Measurements from ENCODE around the gene RESP18. TPM values are rescaled to one million over a fixed set of nuclear protein-coding genes. Genes with fewer than 3 reads are reported as not detected.

Gene RESP18
- polyA plus RNA-seq, 1 of the 3 experiments (the other 2 are of a cell fraction) = not detected

- Histone ChIP-seq H3K4me2 (no peak overlapping the region), H2AFZ (ENCODE audit: low read depth) (no peak overlapping the region), H4K20me1 (ENCODE audit: insufficient read depth) (no peaks in the 10 kb centered on the region), H3K27me3 (ENCODE audit: insufficient read depth) (no peaks in the 10 kb centered on the region), H3K4me3 (ENCODE audit: low read depth in 2 of 2, low read length in 1 of 2) (no peak overlapping the region), H3K9ac (no peak overlapping the region), H3F3A (replicated peaks; ENCODE audit: insufficient read depth) (peaks cover 2% of the 10 kb centered on the region), H3K9me2 (no peaks in the 10 kb centered on the region), H3K9me3 (no peaks in the 10 kb centered on the region), H3K36me3 (replicated peaks in 1 of 2; ENCODE audit: control insufficient read depth in 1 of 2, insufficient read depth in 2 of 2, low read length in 1 of 2) (peaks cover 44 to 54% of the 10 kb centered on the region in 2 experiments), H3K27ac (ENCODE audit: low read depth in 2 of 2, low read length in 1 of 2) (no peak overlapping the region), H3K79me2 (ENCODE audit: insufficient read depth) (peaks cover 6% of the 10 kb centered on the region), H3K4me1 (ENCODE audit: control insufficient read depth in 1 of 2, insufficient read depth in 2 of 2, low read depth in 1 of 2, low read length in 1 of 2) (peaks cover 2 to 3% of the 10 kb centered on the region in 2 experiments; a peak in 1 of 4 replicates)
- no peak for DNase-seq
- POLR2A ChIA-PET = no interaction called here
- WGBS (ENCODE audit: low lambda C conversion rate) = 95% methylated on average over 9 of the region's 9 CpGs
- CTCF ChIA-PET = interaction anchor here (1.5 kb wide), 1 partner anchor 73 kb away, joined by 4 read pairs; the partner anchor contains the start of gene PTPRN
- TF ChIP-seq ELF1 (IDR thresholded peaks at IDR 0.05) (no peak), POLR2AphosphoS5 (IDR thresholded peaks at IDR 0.05; ENCODE audit: low read depth, low read length) (no peak), EP300 (IDR thresholded peaks at IDR 0.05; ENCODE audit: borderline replicate concordance in 1 of 2, low read depth in 1 of 2, low read length in 1 of 2) (no peak), REST (IDR thresholded peaks at IDR 0.05; ENCODE audit: low read depth, low read length) (no peak), FOXM1 (IDR thresholded peaks at IDR 0.05; ENCODE audit: low read depth) (no peak), TAF1 (IDR thresholded peaks at IDR 0.05; ENCODE audit: borderline replicate concordance, low read depth, low read length) (no peak), FOSL2 (IDR thresholded peaks at IDR 0.05; ENCODE audit: borderline replicate concordance, low read depth) (no peak), RAD21 (IDR thresholded peaks at IDR 0.05; ENCODE audit: low read length) (no peak), USF2 (IDR thresholded peaks at IDR 0.05; ENCODE audit: borderline replicate concordance, low read depth, low read length) (no peak), GATA2 (CRISPR knock-in tag; IDR thresholded peaks at IDR 0.05) (no peak), MEF2A (IDR thresholded peaks at IDR 0.05; ENCODE audit: borderline replicate concordance, low read depth) (no peak), RCOR1 (IDR thresholded peaks at IDR 0.05; ENCODE audit: low read length) (no peak), CHD2 (IDR thresholded peaks at IDR 0.05; ENCODE audit: low read length, partially characterized antibody) (no peak), GABPA (IDR thresholded peaks at IDR 0.05; ENCODE audit: low read depth) (no peak), NRF1 (IDR thresholded peaks at IDR 0.05; ENCODE audit: low read depth, low read length) (no peak), MAX (IDR thresholded peaks at IDR 0.05; ENCODE audit: low read depth) (no peak), JUND (IDR thresholded peaks at IDR 0.05) (no peak)
These were observed 48.9 kb upstream of the RESP18 start for GRCh38 chr2:219381448-219381847.

Data from SK-N-SH (cell line).